ENCODE measurements around the gene ARL5C.
A peak's percentile ranks its signal among the peaks of the same experiment; 100 is the strongest.

ARL5C gene

DNA sequence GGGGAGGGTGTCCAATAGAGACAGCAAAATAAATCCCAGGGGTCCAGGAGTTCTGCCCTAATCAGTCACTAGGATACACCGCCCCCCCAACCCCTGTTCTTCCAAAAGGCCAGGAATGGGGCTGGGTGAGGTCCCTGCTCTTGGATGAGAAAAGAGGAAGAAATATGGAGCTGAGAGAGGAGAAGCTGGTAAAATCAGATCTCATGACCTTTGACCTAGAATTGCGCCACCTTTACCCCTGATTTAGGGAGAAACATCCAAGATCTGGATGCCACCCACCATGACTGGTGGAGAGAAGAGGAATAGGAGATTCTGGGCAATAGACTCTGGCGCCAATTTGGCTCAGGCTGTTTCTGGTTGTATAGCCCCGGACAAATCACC, 32.2 kb upstream of the ARL5C start:
- in situ Hi-C loops (cut with MboI; ENCODE audit: low sequenced_read_pairs) = no loop called here
- DNase-seq (ENCODE audit: low spot score in 2 of 2) = no peak
- peaks cover 20% of the 10 kb centered on the region for H3K4me1 ChIP-seq
- H3K27me3 ChIP-seq (ENCODE audit: low read depth) = no peaks in the 10 kb centered on the region
- H3K9me3 ChIP-seq = no peaks in the 10 kb centered on the region
- H3K36me3 ChIP-seq (replicated peaks) = peaks cover 30% of the 10 kb centered on the region
- peak overlapping the region; percentile 67; the same call in 1 of the 2 replicates for H3K4me3 ChIP-seq

DNA sequence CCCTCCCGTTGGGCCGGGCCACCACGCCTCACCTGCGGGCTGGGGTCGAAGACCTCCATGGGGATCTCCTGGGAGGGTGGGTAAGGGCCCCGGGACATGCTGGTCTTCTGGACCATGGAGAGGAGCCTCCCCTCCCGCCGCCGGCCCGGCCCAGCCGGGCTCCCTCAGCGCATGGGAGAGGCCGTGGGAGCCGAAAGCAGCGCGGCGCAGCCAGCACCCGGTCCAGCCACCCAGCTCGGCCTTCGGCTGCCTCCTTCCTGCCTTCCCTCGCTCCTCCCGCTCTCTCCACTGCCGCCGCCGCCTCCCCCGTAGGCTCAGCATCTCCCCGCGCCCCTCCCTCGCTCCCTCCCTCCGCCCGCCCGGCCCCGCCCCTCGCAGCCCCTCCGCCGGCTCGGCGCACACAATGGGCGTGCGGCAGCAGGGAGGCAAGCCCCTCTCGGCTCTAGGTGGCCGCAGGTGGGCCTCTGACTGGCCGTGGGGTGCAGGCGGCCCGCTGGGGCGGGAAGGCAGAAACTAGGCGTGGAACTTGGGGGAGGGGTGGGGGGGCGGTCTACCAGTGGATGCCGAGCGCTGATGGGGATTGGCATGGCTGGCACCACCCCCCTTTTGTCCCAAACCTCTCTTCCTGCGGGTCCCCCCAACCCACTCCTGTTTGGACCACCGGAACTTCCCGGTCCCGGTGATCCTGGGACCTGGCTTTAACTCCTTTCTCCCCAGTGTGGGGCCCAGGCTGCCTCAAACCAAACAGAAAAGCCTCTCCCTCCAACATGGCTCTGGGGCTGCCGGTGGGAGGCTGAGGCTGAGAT, 31.6 kb upstream of the ARL5C start, which contains the start of gene CACNB1:
Gene CACNB1, minus strand, starts transcription at position 290 of the 806 bp plus-strand sequence. Its CDS starts 174 bp downstream, at position 116.
- peaks cover 30% of the 10 kb centered on the region for H3K36me3 ChIP-seq (replicated peaks)
- H3K4me1 ChIP-seq = peaks cover 20% of the 10 kb centered on the region

DNA sequence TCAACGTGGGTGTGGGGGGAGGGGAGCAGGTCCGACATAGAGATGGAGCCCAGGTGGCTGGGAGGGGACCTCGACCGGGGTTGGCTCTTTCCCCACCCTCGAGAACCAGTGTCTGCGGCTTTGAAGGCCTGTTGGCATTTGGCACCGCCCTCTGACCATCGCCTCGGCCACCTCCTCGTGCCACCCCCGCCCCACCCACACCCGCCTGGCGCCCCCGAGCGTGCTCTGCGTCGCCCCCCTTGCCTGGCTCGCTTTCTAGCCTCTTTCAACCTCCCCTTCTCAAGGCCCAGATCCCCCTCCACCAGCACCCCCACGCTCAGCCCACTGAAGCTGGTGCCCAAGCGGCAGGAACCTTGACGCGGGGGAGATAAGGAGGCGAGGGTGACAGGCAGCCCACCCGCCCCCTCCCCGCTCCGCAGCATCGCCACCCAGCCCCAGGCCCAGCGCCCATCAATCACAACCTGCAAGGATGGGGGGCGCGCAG, 30.9 kb upstream of the ARL5C start:
- H3K4me3 ChIP-seq = peak overlapping the region; percentile 67
- peaks cover 28% of the 10 kb centered on the region for H3K36me3 ChIP-seq (replicated peaks)
- no peaks in the 10 kb centered on the region for H3K27me3 ChIP-seq (ENCODE audit: low read depth)
- in situ Hi-C loops (cut with MboI; ENCODE audit: low sequenced_read_pairs) = no loop called here
- DNase-seq (ENCODE audit: low spot score in 2 of 2) = peak in 1 of 2 experiments; percentile 46
- peaks cover 18% of the 10 kb centered on the region for H3K4me1 ChIP-seq
- H3K9me3 ChIP-seq = no peaks in the 10 kb centered on the region

More for the DNA sequence above, 31.6 kb upstream of the ARL5C start, which contains the start of gene CACNB1:
- Histone ChIP-seq H3K27me3 (ENCODE audit: low read depth) (no peaks in the 10 kb centered on the region), H3K9me3 (no peaks in the 10 kb centered on the region), H3K4me3 (peak within 1 kb of the TSS; percentile 67)
- DNase-seq (ENCODE audit: low spot score in 2 of 2) = peak; percentile 81 to 93
- in situ Hi-C loops (cut with MboI; ENCODE audit: low sequenced_read_pairs) = no loop called here

DNA sequence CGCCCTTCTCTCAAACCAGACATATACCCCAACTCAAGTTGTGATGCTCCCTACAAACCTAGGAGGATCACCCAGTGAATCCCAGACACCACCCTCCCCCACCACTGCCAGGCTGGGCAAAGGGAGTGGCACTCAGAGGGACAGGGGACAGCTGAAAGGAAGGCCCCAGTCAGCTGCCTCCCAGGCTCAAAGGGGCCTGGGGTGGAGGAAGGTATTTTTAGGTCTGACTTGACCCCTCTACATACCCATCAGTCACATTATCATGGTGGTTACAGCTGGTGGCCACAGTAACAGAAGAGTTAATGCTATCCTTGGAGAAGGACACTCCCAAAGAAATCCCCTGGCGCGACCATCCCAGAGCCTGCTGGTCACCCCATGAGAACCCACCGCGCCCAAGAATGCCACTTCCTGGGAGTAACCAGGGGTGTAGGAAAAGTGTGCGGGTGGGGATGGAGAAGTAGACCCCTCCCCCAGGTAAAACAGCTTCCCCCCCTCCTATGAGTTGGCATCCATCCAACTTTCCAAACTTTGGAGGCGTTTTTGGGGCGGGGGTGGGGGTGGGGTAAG, 30.4 kb upstream of the ARL5C start:
- Histone ChIP-seq H3K36me3 (replicated peaks) (peaks cover 25% of the 10 kb centered on the region), H3K27me3 (ENCODE audit: low read depth) (no peaks in the 10 kb centered on the region), H3K4me1 (peaks cover 13% of the 10 kb centered on the region), H3K4me3 (peak overlapping the region; percentile 67), H3K9me3 (no peaks in the 10 kb centered on the region)
- in situ Hi-C loops (cut with MboI; ENCODE audit: low sequenced_read_pairs) = no loop called here
- no peak for DNase-seq (ENCODE audit: low spot score in 2 of 2)

DNA sequence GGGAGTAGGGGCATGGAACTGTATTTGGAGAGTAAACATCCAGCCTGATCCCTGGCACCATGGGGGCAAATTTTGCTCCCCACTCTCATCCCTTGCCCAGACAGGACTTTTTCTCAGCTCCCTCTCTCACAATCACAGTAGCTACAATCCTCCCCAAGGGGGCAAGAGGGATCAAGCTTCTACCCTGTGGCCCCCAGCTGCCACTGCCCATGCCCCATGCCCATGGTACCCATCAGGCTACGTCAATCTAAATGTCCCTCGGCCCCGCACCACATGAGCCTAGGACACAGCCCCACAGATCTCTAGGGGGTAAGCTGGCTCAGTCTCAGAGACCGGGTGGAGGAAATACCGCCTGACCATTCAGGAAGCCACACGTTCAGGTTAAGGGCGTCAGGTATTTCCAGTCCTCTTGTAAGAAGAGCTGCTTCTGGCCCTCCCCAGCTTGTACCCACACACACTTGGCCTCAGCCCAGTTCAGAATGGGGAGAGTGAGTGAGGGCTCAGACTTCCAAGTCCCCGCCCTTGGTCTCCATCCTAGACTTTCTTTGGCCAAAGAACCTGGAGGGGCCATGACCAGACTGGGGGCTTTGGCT, 29.7 kb upstream of the ARL5C start:
- H3K27me3 ChIP-seq (ENCODE audit: low read depth) = no peaks in the 10 kb centered on the region
- H3K36me3 ChIP-seq (replicated peaks) = peaks cover 23% of the 10 kb centered on the region
- H3K4me3 ChIP-seq = no peak overlapping the region
- no peaks in the 10 kb centered on the region for H3K9me3 ChIP-seq
- peaks cover 13% of the 10 kb centered on the region for H3K4me1 ChIP-seq
- in situ Hi-C loops (cut with MboI; ENCODE audit: low sequenced_read_pairs) = no loop called here
- no peak for DNase-seq (ENCODE audit: low spot score in 2 of 2)

DNA sequence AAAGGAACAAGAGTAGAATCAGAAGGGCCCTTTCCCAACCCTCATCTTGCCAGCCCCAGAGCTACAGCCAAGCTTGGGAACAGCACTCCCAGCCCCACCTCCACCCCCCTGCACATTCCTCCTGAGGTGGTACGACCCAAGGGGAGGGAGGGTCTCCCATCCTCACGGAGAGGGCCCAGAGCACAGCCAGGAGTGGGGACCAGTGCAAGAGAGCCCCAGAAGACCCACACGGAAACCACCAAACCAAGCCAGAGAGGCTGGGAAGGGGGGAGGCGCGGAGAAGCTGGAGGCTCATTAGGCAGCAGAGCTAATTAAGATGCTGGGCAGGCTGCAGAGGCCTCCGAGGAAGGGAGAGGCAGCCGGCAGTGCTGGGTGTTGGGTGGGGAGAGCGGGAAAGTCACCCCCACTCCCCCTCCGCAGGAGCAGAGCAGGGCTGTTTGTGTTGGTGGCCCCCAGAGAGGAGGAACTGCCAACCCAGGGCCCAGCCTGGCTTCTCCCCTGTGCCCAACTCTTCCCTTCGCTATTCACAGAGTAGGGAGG, 29.1 kb upstream of the ARL5C start:
- Histone ChIP-seq H3K4me3 (no peak overlapping the region), H3K36me3 (replicated peaks) (peaks cover 25% of the 10 kb centered on the region), H3K9me3 (no peaks in the 10 kb centered on the region), H3K27me3 (ENCODE audit: low read depth) (no peaks in the 10 kb centered on the region), H3K4me1 (peaks cover 13% of the 10 kb centered on the region)
- DNase-seq (ENCODE audit: low spot score in 2 of 2) = no peak
- in situ Hi-C loops (cut with MboI; ENCODE audit: low sequenced_read_pairs) = no loop called here

DNA sequence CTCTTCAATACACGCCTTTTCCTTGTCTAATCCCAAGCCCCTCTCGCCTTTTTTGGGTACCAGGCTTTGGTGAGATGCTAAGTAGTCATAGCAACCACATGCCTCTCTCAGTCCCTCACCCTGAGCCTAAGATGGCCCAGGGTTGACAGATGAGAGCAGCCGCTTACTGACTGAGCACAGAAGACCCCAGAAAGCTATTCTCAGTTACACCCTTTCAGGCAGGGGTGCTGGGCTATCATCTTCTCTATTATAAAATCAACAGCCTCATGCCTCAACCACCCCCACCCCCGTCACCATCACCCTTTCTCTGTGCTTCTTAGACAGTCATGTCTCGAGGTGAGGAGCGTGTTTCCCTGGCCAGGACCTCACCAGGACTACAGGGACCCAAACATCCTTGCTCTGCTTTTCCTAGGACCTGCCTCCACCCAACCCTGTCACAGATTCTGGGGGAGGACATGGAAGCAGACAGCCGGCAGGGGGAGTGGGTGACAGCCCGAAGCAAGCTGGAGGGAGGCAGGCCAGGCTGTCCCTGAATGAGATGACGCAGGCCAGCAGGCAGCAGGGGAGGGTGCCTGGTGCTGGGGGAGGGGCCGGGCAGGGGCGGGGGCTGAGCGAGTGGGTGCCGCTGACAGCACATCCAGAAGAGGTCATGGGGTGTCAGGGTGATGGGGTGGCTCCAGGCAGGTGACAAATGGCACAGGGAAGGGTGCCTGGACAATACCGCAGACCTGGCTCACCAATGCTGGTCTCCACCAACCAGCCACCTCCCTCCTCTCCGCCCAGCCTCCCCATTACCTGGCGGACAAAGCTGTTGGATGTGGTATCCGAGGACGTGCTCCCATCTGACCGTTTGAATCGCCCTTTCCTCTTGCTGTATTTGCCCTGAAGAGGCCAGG, 28.4 kb upstream of the ARL5C start:
- peak in 1 of 2 experiments; percentile 62 for DNase-seq (ENCODE audit: low spot score in 2 of 2)
- Histone ChIP-seq H3K9me3 (no peaks in the 10 kb centered on the region), H3K27me3 (ENCODE audit: low read depth) (no peaks in the 10 kb centered on the region), H3K4me1 (peaks cover 11% of the 10 kb centered on the region), H3K4me3 (no peak overlapping the region), H3K36me3 (replicated peaks) (peaks cover 30% of the 10 kb centered on the region)
- in situ Hi-C loops (cut with MboI; ENCODE audit: low sequenced_read_pairs) = no loop called here

DNA sequence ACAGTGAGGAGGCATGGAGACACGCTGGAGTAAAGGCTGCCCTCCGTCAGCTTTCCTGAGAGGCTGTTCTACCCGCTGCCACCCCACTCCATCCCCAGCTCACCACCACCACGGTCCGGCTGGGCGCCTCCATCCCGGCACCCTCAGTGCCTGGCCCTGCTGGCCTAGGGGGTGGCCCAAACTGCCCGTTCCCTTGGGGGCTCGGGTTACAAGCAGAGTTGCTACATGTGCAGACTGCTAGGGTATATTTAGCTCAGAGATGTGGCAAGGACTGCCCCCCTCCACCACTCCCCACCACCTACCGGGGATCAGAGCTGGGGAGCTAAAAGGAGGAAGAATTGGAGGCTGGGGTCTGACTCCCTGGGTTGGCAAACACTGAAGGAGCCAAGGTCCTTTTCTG, 27.4 kb upstream of the ARL5C start:
- in situ Hi-C loops (cut with MboI; ENCODE audit: low sequenced_read_pairs) = no loop called here
- no peaks in the 10 kb centered on the region for H3K9me3 ChIP-seq
- H3K4me3 ChIP-seq = no peak overlapping the region
- no peak for DNase-seq (ENCODE audit: low spot score in 2 of 2)
- H3K27me3 ChIP-seq (ENCODE audit: low read depth) = no peaks in the 10 kb centered on the region
- peaks cover 38% of the 10 kb centered on the region for H3K36me3 ChIP-seq (replicated peaks)
- peaks cover 9% of the 10 kb centered on the region for H3K4me1 ChIP-seq

DNA sequence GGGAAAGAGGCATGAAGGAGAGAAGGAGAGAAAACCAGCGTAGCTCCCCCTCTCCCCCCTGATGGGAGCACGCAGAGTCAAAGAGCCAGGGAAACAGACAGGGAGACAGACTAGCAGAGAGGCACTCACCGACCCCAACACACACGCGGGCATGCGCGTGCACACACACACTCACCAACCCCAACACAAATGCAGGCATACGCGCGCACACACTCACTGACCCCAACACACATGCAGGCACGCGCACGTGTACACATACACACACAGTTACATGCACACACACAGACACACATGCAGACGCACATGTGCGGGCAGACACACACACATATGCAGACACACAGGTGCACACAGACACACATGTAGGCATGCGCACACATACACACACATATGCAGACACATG, 26.9 kb upstream of the ARL5C start:
- Histone ChIP-seq H3K36me3 (replicated peaks) (peaks cover 38% of the 10 kb centered on the region), H3K9me3 (no peaks in the 10 kb centered on the region), H3K4me1 (peaks cover 7% of the 10 kb centered on the region), H3K4me3 (no peak overlapping the region), H3K27me3 (ENCODE audit: low read depth) (no peaks in the 10 kb centered on the region)
- no peak for DNase-seq (ENCODE audit: low spot score in 2 of 2)
- in situ Hi-C loops (cut with MboI; ENCODE audit: low sequenced_read_pairs) = no loop called here

DNA sequence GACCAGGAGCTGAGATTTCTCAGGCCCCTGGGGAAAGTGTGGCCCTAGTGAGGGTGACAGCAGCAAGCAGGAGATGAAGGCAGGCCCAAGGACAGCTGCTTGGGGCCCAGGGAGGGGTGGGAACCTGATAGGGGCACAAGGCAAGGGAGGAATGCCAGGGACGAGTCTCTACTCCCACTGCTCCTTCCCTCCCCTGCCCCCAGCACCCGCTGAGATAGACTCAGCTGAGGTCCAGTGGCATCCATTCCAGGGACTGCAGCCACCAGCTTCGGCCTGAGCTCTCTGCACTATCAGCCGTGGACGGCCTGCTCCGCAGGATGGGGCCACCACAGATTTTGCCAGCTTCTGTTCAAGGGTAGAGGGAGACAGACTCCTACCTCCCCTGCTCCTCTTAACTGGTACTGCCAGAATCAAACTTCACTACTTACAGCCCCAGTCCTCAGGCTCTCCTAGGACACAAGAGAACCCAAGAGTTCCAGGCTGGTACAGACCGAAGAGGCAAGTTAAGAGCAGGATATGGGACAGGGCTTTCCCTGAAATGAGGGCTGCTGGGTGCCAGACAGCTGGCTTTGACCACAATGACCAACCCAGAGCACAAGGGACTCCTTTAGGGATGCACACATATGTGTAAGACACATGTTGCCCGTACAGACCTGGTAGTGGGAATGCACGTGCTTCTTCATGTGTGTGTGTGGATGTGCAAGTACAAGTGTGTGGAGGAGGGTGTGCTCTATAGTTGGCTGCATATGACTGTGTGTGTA, 26.0 kb upstream of the ARL5C start:
- no peak for DNase-seq (ENCODE audit: low spot score in 2 of 2)
- peaks cover 46% of the 10 kb centered on the region for H3K36me3 ChIP-seq (replicated peaks)
- H3K27me3 ChIP-seq (ENCODE audit: low read depth) = no peaks in the 10 kb centered on the region
- H3K4me3 ChIP-seq = no peak overlapping the region
- H3K9me3 ChIP-seq = no peaks in the 10 kb centered on the region
- in situ Hi-C loops (cut with MboI; ENCODE audit: low sequenced_read_pairs) = no loop called here
- H3K4me1 ChIP-seq = peaks cover 6% of the 10 kb centered on the region

DNA sequence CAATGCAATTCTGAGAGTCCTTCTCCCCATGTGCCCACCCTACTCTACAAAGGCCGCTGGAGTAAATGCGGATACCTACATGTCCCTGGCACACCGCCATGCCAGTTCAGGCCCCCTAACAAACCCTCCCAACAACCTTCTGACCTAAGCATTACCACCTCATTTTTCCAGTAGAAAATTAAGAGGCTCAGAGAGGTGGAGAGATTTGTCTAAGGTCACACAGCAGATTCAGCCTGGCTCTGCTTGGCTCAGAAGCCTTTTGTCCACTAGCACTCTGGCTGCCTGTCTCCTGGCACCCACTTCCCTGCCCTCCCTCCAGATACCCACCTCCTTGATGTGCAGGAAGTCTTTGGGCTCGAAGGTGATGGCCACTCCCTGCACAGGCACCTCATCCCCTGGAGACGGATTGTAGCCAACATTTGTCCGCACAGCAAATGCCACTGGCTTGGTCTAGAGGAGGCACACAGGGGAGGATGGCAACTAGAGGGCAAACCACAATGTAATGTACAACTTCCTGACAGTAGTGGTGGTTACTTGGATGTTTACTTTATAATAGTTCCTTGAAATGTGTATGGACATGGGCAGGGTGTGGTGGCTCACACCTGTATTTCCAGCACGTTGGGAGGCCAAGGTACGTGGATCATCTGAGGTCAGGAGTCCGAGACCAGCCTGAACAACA, 21.3 kb upstream of the ARL5C start:
- peaks cover 56% of the 10 kb centered on the region for H3K36me3 ChIP-seq (replicated peaks)
- DNase-seq (ENCODE audit: low spot score in 2 of 2) = no peak
- in situ Hi-C loops (cut with MboI; ENCODE audit: low sequenced_read_pairs) = no loop called here

DNA sequence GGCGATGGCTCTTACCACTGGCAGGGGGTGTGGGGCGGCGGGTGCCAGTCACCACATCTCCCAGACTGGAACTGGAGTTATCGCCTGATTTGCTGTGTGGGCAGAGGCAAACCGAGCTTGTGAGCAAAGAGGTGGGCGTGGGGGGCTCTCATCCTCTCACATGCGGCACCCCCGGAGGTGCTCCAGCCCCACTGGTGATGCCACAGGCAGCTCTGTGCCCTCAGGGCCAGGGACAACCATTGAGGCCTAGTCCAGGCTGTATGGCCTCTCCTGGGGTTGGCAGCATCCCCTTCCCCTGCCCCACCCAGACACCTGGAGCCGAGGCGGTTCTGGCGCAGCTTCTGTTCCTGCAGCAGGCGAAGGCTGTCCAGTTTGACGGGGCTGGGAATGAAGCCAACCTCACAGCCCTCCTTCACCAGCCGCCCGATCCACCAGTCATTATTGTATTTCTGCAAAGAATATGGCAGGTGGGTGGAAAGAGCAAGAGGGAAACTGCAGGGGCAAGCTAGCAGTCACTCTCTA, 20.6 kb upstream of the ARL5C start:
- peaks cover 54% of the 10 kb centered on the region for H3K36me3 ChIP-seq (replicated peaks)
- no peak for DNase-seq (ENCODE audit: low spot score in 2 of 2)
- no peaks in the 10 kb centered on the region for H3K4me1 ChIP-seq
- no peak overlapping the region for H3K4me3 ChIP-seq
- in situ Hi-C loops (cut with MboI; ENCODE audit: low sequenced_read_pairs) = no loop called here
- no peaks in the 10 kb centered on the region for H3K9me3 ChIP-seq
- H3K27me3 ChIP-seq (ENCODE audit: low read depth) = no peaks in the 10 kb centered on the region

More for the DNA sequence above, 21.3 kb upstream of the ARL5C start:
- H3K9me3 ChIP-seq = no peaks in the 10 kb centered on the region
- H3K27me3 ChIP-seq (ENCODE audit: low read depth) = no peaks in the 10 kb centered on the region
- no peak overlapping the region for H3K4me3 ChIP-seq
- no peaks in the 10 kb centered on the region for H3K4me1 ChIP-seq

Data from HAP-1 (cell line).